Measurements from ENCODE around the gene SFMBT1.

DNA sequence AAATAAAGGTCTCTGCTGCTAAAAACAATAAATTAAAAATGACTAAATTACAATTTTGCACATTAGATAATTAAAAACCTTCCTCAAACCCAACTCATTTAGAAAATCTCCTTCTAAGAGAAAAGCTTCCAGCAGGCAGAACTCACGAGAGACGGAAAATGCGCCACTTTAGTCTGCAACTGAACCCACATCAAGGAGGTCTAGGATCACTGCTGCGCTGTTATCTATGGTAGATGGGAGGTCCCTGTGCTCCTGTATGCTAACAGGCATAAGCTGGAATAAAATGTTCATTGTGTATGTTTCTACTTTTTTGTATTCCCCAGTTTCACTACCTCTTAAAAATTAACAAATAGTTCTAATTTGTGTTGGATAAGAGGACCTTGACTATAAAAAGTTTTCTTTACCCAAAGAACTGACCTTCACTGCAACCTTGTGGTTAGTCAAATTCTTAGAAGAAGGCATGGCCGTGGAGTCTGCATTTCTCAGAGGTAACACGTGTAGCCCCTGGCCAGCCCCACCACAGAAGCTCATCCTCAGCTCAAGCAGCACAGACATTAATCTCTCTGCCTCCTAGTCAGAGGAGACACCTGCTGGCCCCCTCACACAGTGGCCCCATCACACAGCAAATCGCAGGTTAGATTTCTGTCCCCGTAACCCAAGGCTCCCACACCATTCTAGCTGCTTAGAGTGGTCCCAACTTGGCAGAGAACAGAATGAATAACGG lies 170.8 kb downstream of the SFMBT1 start:
- TF ChIP-seq, protein P1, sequence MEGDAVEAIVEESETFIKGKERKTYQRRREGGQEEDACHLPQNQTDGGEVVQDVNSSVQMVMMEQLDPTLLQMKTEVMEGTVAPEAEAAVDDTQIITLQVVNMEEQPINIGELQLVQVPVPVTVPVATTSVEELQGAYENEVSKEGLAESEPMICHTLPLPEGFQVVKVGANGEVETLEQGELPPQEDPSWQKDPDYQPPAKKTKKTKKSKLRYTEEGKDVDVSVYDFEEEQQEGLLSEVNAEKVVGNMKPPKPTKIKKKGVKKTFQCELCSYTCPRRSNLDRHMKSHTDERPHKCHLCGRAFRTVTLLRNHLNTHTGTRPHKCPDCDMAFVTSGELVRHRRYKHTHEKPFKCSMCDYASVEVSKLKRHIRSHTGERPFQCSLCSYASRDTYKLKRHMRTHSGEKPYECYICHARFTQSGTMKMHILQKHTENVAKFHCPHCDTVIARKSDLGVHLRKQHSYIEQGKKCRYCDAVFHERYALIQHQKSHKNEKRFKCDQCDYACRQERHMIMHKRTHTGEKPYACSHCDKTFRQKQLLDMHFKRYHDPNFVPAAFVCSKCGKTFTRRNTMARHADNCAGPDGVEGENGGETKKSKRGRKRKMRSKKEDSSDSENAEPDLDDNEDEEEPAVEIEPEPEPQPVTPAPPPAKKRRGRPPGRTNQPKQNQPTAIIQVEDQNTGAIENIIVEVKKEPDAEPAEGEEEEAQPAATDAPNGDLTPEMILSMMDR (conservative IDR thresholded peaks at IDR 0.05; ENCODE audit: low read depth, low read length) = no peak
- TF ChIP-seq EZH2 (IDR thresholded peaks at IDR 0.05; ENCODE audit: borderline replicate concordance, low read depth, low read length, poor library complexity, severe bottlenecking) = no peak
